K562 (cell line): ENCODE data around the gene PLEKHA1. TPM values are rescaled to one million over a fixed set of nuclear protein-coding genes. Genes with fewer than 3 reads are reported as not detected.

Source experiments
- ATAC-seq: fragments of 200-7000 bp; cut with Tn5 transposase; 3 replicates; pipeline ENCODE4 v1.9.1; 2020; ENCODE audit warnings: moderate library complexity
- BruUV-seq: library from RNA; stranded (reverse); fragments of 400-500 nt; replicated peaks from 2 replicates; lab custom pipeline; 2021; lab: Mats Ljungman, UMichigan
- CTCF ChIA-PET: fragments of 300-600 bp; formaldehyde crosslinking; extraction: SDS; loops from one replicate; lab custom pipeline; 2021; ENCODE audit warnings: low intra/inter-chr PET ratio; lab: Yijun Ruan, JAX
- POLR2A ChIA-PET: fragments of 300-600, 350-650 bp; sonication (Branson Sonifier 250); formaldehyde crosslinking; extraction: SDS; loops from one replicate; lab custom pipeline; 2021; ENCODE audit warnings: antibody characterized with exemption, inconsistent platforms; lab: Yijun Ruan, JAX
- DNase-seq, 4 experiments: peaks; one replicate each; pipeline versions ENCODE4 v3.0.0 to v3.0.0-alpha.2; 2011 to 2018; ENCODE audit warnings: low spot score in 3 of 4, mixed read lengths in 3 of 4; ENCODE audit errors: extremely low read depth in 1 of 4
- FAIRE-seq: peaks from 2 replicates; lab custom pipeline; 2011; peaks lifted over from hg19 to GRCh38; lab: Jason Lieb, UNC
- H2AFZ ChIP-seq: 2 replicates; pipeline ENCODE4 v1.6.0; 2011; ENCODE audit warnings: low read depth, low read length, control low read depth, inconsistent platforms
- H3K27ac ChIP-seq: fragments of 200-600 bp; 3 replicates; pipeline ENCODE4 v1.8.0; 2011; ENCODE audit warnings: low read depth, mild to moderate bottlenecking, control low read depth, inconsistent platforms, low read length, moderate library complexity, mixed read lengths; ENCODE audit errors: extremely low read depth
- H3K27me3 ChIP-seq, 2 experiments: fragments of 300-600 bp in 1 of 2; 2 replicates in 1 of 2; 3 replicates in 1 of 2; pipeline versions ENCODE4 v1.6.0 to v1.8.0; 2011; ENCODE audit warnings: inconsistent platforms in 2 of 2, low read length in 2 of 2, mild to moderate bottlenecking in 1 of 2, mixed read lengths in 1 of 2, moderate library complexity in 1 of 2; ENCODE audit not compliant: control insufficient read depth in 2 of 2, insufficient read depth in 2 of 2
- H3K36me3 ChIP-seq: fragments of 300-600 bp; 3 replicates; pipeline ENCODE4 v1.8.0; 2011; ENCODE audit warnings: mild to moderate bottlenecking, low read length, inconsistent platforms; ENCODE audit not compliant: control insufficient read depth, insufficient read depth
- H3K4me1 ChIP-seq, 2 experiments: fragments of 200-600 bp in 1 of 2; replicated peaks in 1 of 2; 2 replicates in 1 of 2; 3 replicates in 1 of 2; pipeline versions ENCODE4 v1.5.1 to v1.8.0; 2011; ENCODE audit warnings: inconsistent platforms in 2 of 2, low read length in 2 of 2, mild to moderate bottlenecking in 1 of 2, mixed read lengths in 1 of 2, moderate library complexity in 1 of 2; ENCODE audit not compliant: control insufficient read depth in 2 of 2, insufficient read depth in 2 of 2
- H3K4me2 ChIP-seq: 2 replicates; pipeline ENCODE4 v1.6.1; 2011; ENCODE audit warnings: low read length, control low read depth, inconsistent platforms, mixed read lengths; ENCODE audit not compliant: insufficient read depth
- H3K4me3 ChIP-seq: fragments of 200-600 bp; sonication (generic), shearing (Covaris generic); 2 replicates; pipeline ENCODE4 v1.5.1; 2016; ENCODE audit warnings: control low read depth, inconsistent platforms
- H3K79me2 ChIP-seq: fragments of 200-600 bp; 3 replicates; pipeline ENCODE4 v1.8.0; 2011; ENCODE audit warnings: low read length, inconsistent platforms; ENCODE audit not compliant: control insufficient read depth, insufficient read depth
- H3K9ac ChIP-seq, 2 experiments: 2 replicates each; pipeline versions ENCODE4 v1.6.0 to v1.6.1; 2011; ENCODE audit warnings: low read depth in 2 of 2, low read length in 2 of 2, control low read depth in 1 of 2, inconsistent platforms in 1 of 2, mild to moderate bottlenecking in 1 of 2, mixed read lengths in 1 of 2; ENCODE audit not compliant: insufficient read depth in 1 of 2
- H3K9me1 ChIP-seq: one replicate; pipeline ENCODE4 v1.6.0; 2011; ENCODE audit warnings: inconsistent platforms, mild to moderate bottlenecking, low read length, moderate library complexity; ENCODE audit not compliant: control insufficient read depth, insufficient read depth
- H3K9me3 ChIP-seq: replicated peaks from 2 replicates; pipeline ENCODE4 v1.5.1; 2011; ENCODE audit warnings: low read depth, low read length, inconsistent platforms; ENCODE audit not compliant: control insufficient read depth, insufficient read depth
- H4K20me1 ChIP-seq: replicated peaks from 2 replicates; pipeline ENCODE4 v1.6.1; 2011; ENCODE audit warnings: low read length, inconsistent platforms, mixed read lengths; ENCODE audit not compliant: control insufficient read depth, insufficient read depth
- BHLHE40 ChIP-seq: IDR thresholded peaks from 2 replicates; pipeline ENCODE4 v1.6.1; 2011; ENCODE audit warnings: low read length, improper control_type of control experiment
- CCNT2 ChIP-seq: IDR thresholded peaks from 2 replicates; pipeline ENCODE4 v1.6.1; 2011; ENCODE audit warnings: borderline replicate concordance, low read depth, mild to moderate bottlenecking, moderate library complexity, mixed read lengths, low read length; ENCODE audit not compliant: insufficient read length; ENCODE audit errors: extremely low read depth
- CGGBP1 ChIP-seq: fragments of 250-450 bp; sonication (Bioruptor Pico); IDR thresholded peaks from 2 replicates; pipeline ENCODE4 v1.9.0; 2021; ENCODE audit warnings: mild to moderate bottlenecking
- CREB3 ChIP-seq: fragments of 450-650 bp; conservative IDR thresholded peaks from 2 replicates; pipeline ENCODE4 v1.6.1; 2016; ENCODE audit warnings: missing genetic modification characterization, low read depth, mild to moderate bottlenecking, missing compliant biosample characterization, moderate library complexity
- ELK3 ChIP-seq: fragments of 450-650 bp; formaldehyde crosslinking; IDR thresholded peaks from 2 replicates; pipeline ENCODE4 v1.4.0; 2020; ENCODE audit warnings: mild to moderate bottlenecking
- GATA2 ChIP-seq: sonication (generic); formaldehyde crosslinking; IDR thresholded peaks from 2 replicates; pipeline ENCODE4 v1.4.0; 2020; ENCODE audit warnings: mild to moderate bottlenecking, missing genetic modification reagents
- NFIC ChIP-seq: fragments of 450-650 bp; IDR thresholded peaks from 2 replicates; pipeline ENCODE4 v1.6.1; 2017; ENCODE audit warnings: mild to moderate bottlenecking, inconsistent platforms
- RFX1 ChIP-seq: fragments of 450-650 bp; IDR thresholded peaks from 2 replicates; pipeline ENCODE4 v1.6.1; 2016; ENCODE audit warnings: mild to moderate bottlenecking, moderate library complexity
- TAF15 ChIP-seq: fragments of 200-400 bp; formaldehyde crosslinking; IDR thresholded peaks from 2 replicates; pipeline ENCODE4 v1.6.1; 2017; ENCODE audit warnings: mild to moderate bottlenecking, low read depth, low read length, moderate library complexity
- TFE3 ChIP-seq: fragments of 450-650 bp; formaldehyde crosslinking; IDR thresholded peaks from 2 replicates; pipeline ENCODE4 v1.4.0; 2020; ENCODE audit warnings: mild to moderate bottlenecking, mixed read lengths
- ZNF398 ChIP-seq: fragments of 250-450 bp; sonication (Bioruptor Pico); IDR thresholded peaks from 2 replicates; pipeline ENCODE4 v1.8.0; 2021; ENCODE audit warnings: moderate library complexity, mild to moderate bottlenecking, inconsistent platforms
- WGBS: fragments of 100-300 bp; shearing (Covaris generic); methylation state at CpG from one replicate; pipeline ENCODE4 v1.1.6; 2016; ENCODE audit warnings: low coverage, mixed read lengths; ENCODE audit not compliant: insufficient coverage; ENCODE audit errors: missing lambda C conversion rate; 5-methylcytosine and 5-hydroxymethylcytosine counted together
- in situ Hi-C: fragments of 300-500 bp; cut with MboI; formaldehyde crosslinking; loops from 4 replicates; pipeline ENCODE4 v1.15.0; 2018; ENCODE audit warnings: inconsistent platforms, mixed read lengths
- intact Hi-C: fragments of 100-400 bp; cut with micrococcal nuclease; formaldehyde crosslinking; loops from 2 replicates; pipeline ENCODE4 v1.14.2; 2022
- polyA plus RNA-seq, 8 experiments: library from polyadenylated mRNA; depleted of rRNA in 4 of 8; stranded (reverse) in 5 of 8; unstranded in 3 of 8; fragments of >200 nt; fragmentation: Nextera tagmentation in 2 of 8; fragmentation: Illumina TruSeq in 1 of 8; extraction: Ambion mirVana in 2 of 8; extraction: Trizol in 1 of 8; gene quantifications; 2 replicates each; pipeline versions ENCODE4 v1.2.1 to v1.2.3, GENCODE V29; 2011 to 2014; ENCODE audit warnings: inconsistent platforms in 1 of 8, missing spikeins in 1 of 8
- total RNA-seq, 7 experiments: library from RNA; depleted of rRNA in 6 of 7; stranded (reverse); fragments of >200 nt in 6 of 7; fragmentation: Illumina TruSeq in 2 of 7; extraction: Trizol in 2 of 7; gene quantifications; 2 replicates each; pipeline versions ENCODE4 v1.2.1 to v1.2.3, GENCODE V29; 2011 to 2021; ENCODE audit warnings: low replicate concordance in 1 of 7

PLEKHA1 gene
- total and polyA plus RNA-seq, 9 of the 15 experiments (the other 6 are each of a cell fraction or from before 2014, with no cell fraction given) = 0.05 to 4.7 (median 1.0) TPM

- intact Hi-C loops (no loop called here), in situ Hi-C loops (no loop called here)
- no peaks in the 10 kb centered on the region for H3K4me1 ChIP-seq
- no peaks in the 10 kb centered on the region for H3K36me3 ChIP-seq
- no peak for ATAC-seq
- ChIA-PET CTCF (no interaction called here), POLR2A (no interaction called here)
- no peaks in the 10 kb centered on the region for H4K20me1 ChIP-seq
- under 1% methylated on average over 6 of the region's 6 CpGs for WGBS
- no peak overlapping the region for H3K9ac ChIP-seq
- H3K27ac ChIP-seq = no peak overlapping the region
- H3K9me3 ChIP-seq = no peaks in the 10 kb centered on the region
- H3K4me3 ChIP-seq = no peak overlapping the region
- no peaks in the 10 kb centered on the region for H3K79me2 ChIP-seq
- H3K4me2 ChIP-seq = no peak overlapping the region
- H3K27me3 ChIP-seq = peaks cover 0 to 26% of the 10 kb centered on the region in 2 experiments; a peak in 2 of 5 replicates
- no TSS peak for BruUV-seq
- H2AFZ ChIP-seq = no peak overlapping the region
- FAIRE-seq = no peak
- TF ChIP-seq CCNT2 (no peak), NFIC (no peak), ZNF398 (CRISPR knock-in tag) (no peak), RFX1 (no peak), CREB3 (tag) (no peak), GATA2 (CRISPR knock-in tag) (no peak), BHLHE40 (no peak), CGGBP1 (CRISPR knock-in tag) (no peak), ELK3 (CRISPR knock-in tag) (no peak), TAF15 (no peak), TFE3 (no peak)
- no peaks in the 10 kb centered on the region for H3K9me1 ChIP-seq
- DNase-seq = no peak
These were observed 84.2 kb downstream of the PLEKHA1 start for GRCh38 chr10:122458693-122459092.
